IMR-90 (cell line): ENCODE data around the gene TNFSF13B. TPM values are rescaled to one million over a fixed set of nuclear protein-coding genes. Genes with fewer than 3 reads are reported as not detected.

Experiments used
- ATAC-seq: fragments of 200-7000 bp; cut with Tn5 transposase; 2 replicates; pipeline ENCODE4 v1.9.1; 2020; ENCODE audit warnings: low read depth, mild to moderate bottlenecking, moderate library complexity
- BruUV-seq: library from RNA; stranded (reverse); fragments of 400-500 nt; replicated peaks from 2 replicates; lab custom pipeline; 2021; lab: Mats Ljungman, UMichigan
- CTCF ChIA-PET: fragments of 300-600 bp; formaldehyde crosslinking; extraction: SDS; loops from one replicate; lab custom pipeline; 2021; ENCODE audit warnings: antibody characterized with exemption; lab: Yijun Ruan, JAX
- POLR2A ChIA-PET: fragments of 300-600 bp; sonication (Branson Sonifier 250); formaldehyde crosslinking; loops from one replicate; lab custom pipeline; 2022; ENCODE audit warnings: antibody characterized with exemption; ENCODE audit not compliant: unreplicated experiment; lab: Charles Lee
- DNase-seq: peaks from one replicate; pipeline ENCODE4 v3.0.0; 2013
- H2AFZ ChIP-seq: replicated peaks from 2 replicates; pipeline ENCODE3; 2013; ENCODE audit warnings: low read length, mild to moderate bottlenecking; ENCODE audit not compliant: poor library complexity
- H2AK5ac ChIP-seq: 2 replicates; pipeline ENCODE4 v1.6.1; 2013; ENCODE audit warnings: low read depth, low read length, inconsistent platforms
- H2AK9ac ChIP-seq: replicated peaks from 2 replicates; pipeline ENCODE3; 2013; ENCODE audit warnings: mild to moderate bottlenecking, low read depth, low read length, moderate library complexity; ENCODE audit not compliant: poor library complexity
- H2BK120ac ChIP-seq: 2 replicates; pipeline ENCODE4 v1.6.1; 2013; ENCODE audit warnings: low read depth, low read length, inconsistent platforms
- H2BK15ac ChIP-seq: 3 replicates; pipeline ENCODE4 v1.6.1; 2013; ENCODE audit warnings: low read depth, low read length, inconsistent platforms
- H2BK20ac ChIP-seq: 2 replicates; pipeline ENCODE4 v1.6.1; 2013; ENCODE audit warnings: low read depth, mild to moderate bottlenecking, inconsistent platforms, low read length, moderate library complexity
- H2BK5ac ChIP-seq: 2 replicates; pipeline ENCODE4 v1.6.1; 2013; ENCODE audit warnings: mild to moderate bottlenecking, low read depth, low read length, inconsistent platforms; ENCODE audit not compliant: poor library complexity, severe bottlenecking
- H3K14ac ChIP-seq: replicated peaks from 2 replicates; pipeline ENCODE4 v1.6.1; 2013; ENCODE audit warnings: low read depth, low read length, inconsistent platforms
- H3K18ac ChIP-seq: 2 replicates; pipeline ENCODE4 v1.6.1; 2013; ENCODE audit warnings: low read depth, low read length, control low read depth
- H3K23ac ChIP-seq: 2 replicates; pipeline ENCODE4 v1.6.1; 2013; ENCODE audit warnings: low read depth, low read length, inconsistent platforms
- H3K27ac ChIP-seq: 2 replicates; pipeline ENCODE4 v1.5.1; 2013; ENCODE audit warnings: mild to moderate bottlenecking, control low read depth, low read length; ENCODE audit not compliant: insufficient read depth
- H3K27me3 ChIP-seq: 2 replicates; pipeline ENCODE4 v1.6.1; 2013; ENCODE audit warnings: low read length; ENCODE audit not compliant: control insufficient read depth, insufficient read depth
- H3K36me3 ChIP-seq: 2 replicates; pipeline ENCODE4 v1.6.1; 2013; ENCODE audit warnings: low read length, mixed read lengths; ENCODE audit not compliant: control insufficient read depth, insufficient read depth
- H3K4ac ChIP-seq: 2 replicates; pipeline ENCODE4 v1.6.1; 2013; ENCODE audit warnings: low read depth, low read length, inconsistent platforms
- H3K4me1 ChIP-seq: 2 replicates; pipeline ENCODE4 v1.6.1; 2013; ENCODE audit warnings: low read length, mixed read lengths; ENCODE audit not compliant: control insufficient read depth, insufficient read depth
- H3K4me2 ChIP-seq: 2 replicates; pipeline ENCODE4 v1.6.1; 2013; ENCODE audit warnings: low read depth, mild to moderate bottlenecking, control low read depth, low read length, moderate library complexity
- H3K4me3 ChIP-seq: 2 replicates; pipeline ENCODE4 v1.5.1; 2013; ENCODE audit warnings: low read depth, mild to moderate bottlenecking, control low read depth, low read length, moderate library complexity; ENCODE audit not compliant: insufficient read depth
- H3K56ac ChIP-seq: 2 replicates; pipeline ENCODE4 v1.6.1; 2013; ENCODE audit warnings: low read length, inconsistent platforms; ENCODE audit not compliant: insufficient read depth; ENCODE audit errors: extremely low read depth
- H3K79me1 ChIP-seq, 2 experiments: 2 replicates each; pipeline ENCODE4 v1.6.1; 2013; ENCODE audit warnings: low read length in 2 of 2, inconsistent platforms in 1 of 2, low read depth in 1 of 2
- H3K9ac ChIP-seq: 2 replicates; pipeline ENCODE4 v1.6.1; 2013; ENCODE audit warnings: low read depth, low read length, control low read depth
- H3K9me1 ChIP-seq: 2 replicates; pipeline ENCODE4 v1.6.1; 2013; ENCODE audit warnings: low read length, inconsistent platforms; ENCODE audit not compliant: insufficient read depth
- H3K9me3 ChIP-seq: 2 replicates; pipeline ENCODE4 v1.6.1; 2013; ENCODE audit warnings: low read length; ENCODE audit not compliant: control insufficient read depth, insufficient read depth
- H4K20me1 ChIP-seq: 2 replicates; pipeline ENCODE4 v1.6.1; 2013; ENCODE audit warnings: low read length, inconsistent platforms; ENCODE audit not compliant: insufficient read depth
- H4K5ac ChIP-seq: 2 replicates; pipeline ENCODE4 v1.6.1; 2013; ENCODE audit warnings: mild to moderate bottlenecking, low read depth, low read length, control low read depth
- H4K8ac ChIP-seq, 2 experiments: 2 replicates each; pipeline ENCODE4 v1.6.1; 2013; ENCODE audit warnings: low read depth in 2 of 2, low read length in 2 of 2, control low read depth in 1 of 2, inconsistent platforms in 1 of 2
- H4K91ac ChIP-seq: 2 replicates; pipeline ENCODE4 v1.6.1; 2013; ENCODE audit warnings: low read depth, low read length, inconsistent platforms; ENCODE audit not compliant: insufficient read depth
- NFE2L2 ChIP-seq: fragments of 150-350 bp; IDR thresholded peaks from 2 replicates; pipeline ENCODE4 v1.6.1; 2016; ENCODE audit warnings: low read depth, mild to moderate bottlenecking, low read length
- WGBS, 2 experiments: methylation state at CpG; one replicate each; pipeline versions ENCODE4 v1.1.5 to v1.1.7; 2013; ENCODE audit warnings: missing lambda C conversion rate in 2 of 2; ENCODE audit not compliant: insufficient read length in 1 of 2; ENCODE audit errors: extremely low coverage in 2 of 2; 5-methylcytosine and 5-hydroxymethylcytosine counted together
- dilution Hi-C: fragments of 300-500 bp; cut with HindIII; formaldehyde crosslinking; loops from one replicate; pipeline ENCODE4 v1.14.3; 2018; ENCODE audit warnings: low sequenced_read_pairs; ENCODE audit not compliant: unreplicated experiment
- in situ Hi-C: fragments of 300-500 bp; cut with MboI; formaldehyde crosslinking; loops from 3 replicates; pipeline ENCODE4 v1.14.3; 2019; ENCODE audit warnings: low sequenced_read_pairs, inconsistent platforms, mixed read lengths
- intact Hi-C: fragments of 100-400 bp; cut with micrococcal nuclease; formaldehyde crosslinking; loops from 2 replicates; pipeline ENCODE4 v1.10.0; 2022
- polyA plus RNA-seq, 3 experiments: library from polyadenylated mRNA; depleted of rRNA; stranded (reverse); fragments of >200 nt; gene quantifications; 2 replicates each; pipeline ENCODE4 v1.2.3, GENCODE V29; 2012; ENCODE audit warnings: low replicate concordance in 1 of 3
- total RNA-seq: library from RNA; depleted of rRNA; stranded (reverse); fragments of >200 nt; gene quantifications from 2 replicates; pipeline ENCODE4 v1.2.3, GENCODE V29; 2012

TNFSF13B gene
- total and polyA plus RNA-seq, 2 of the 4 experiments (the other 2 are of a cell fraction) = 0.29 to 0.54 TPM

- H3K4me2 ChIP-seq = no peak overlapping the region; the same call in 1 of the 2 replicates
- H3K36me3 ChIP-seq = no peaks in the 10 kb centered on the region
- H3K4me1 ChIP-seq = peaks cover 10% of the 10 kb centered on the region
- H3K4ac ChIP-seq = no peak overlapping the region
- no peaks in the 10 kb centered on the region for H3K9me3 ChIP-seq
- no TSS peak for BruUV-seq
- no peak overlapping the region for H2BK15ac ChIP-seq
- H2BK20ac ChIP-seq = no peak overlapping the region
- H2AFZ ChIP-seq = no peak overlapping the region
- no peaks in the 10 kb centered on the region for H3K27me3 ChIP-seq
- no peak overlapping the region for H3K18ac ChIP-seq
- no peak overlapping the region for H3K14ac ChIP-seq
- no peak overlapping the region for H4K91ac ChIP-seq
- H4K8ac ChIP-seq = no peak overlapping the region
- ATAC-seq (peak; percentile 45), DNase-seq (no peak)
- no peak overlapping the region for H4K5ac ChIP-seq
- in situ Hi-C loops = no loop called here
- no peak overlapping the region for H3K23ac ChIP-seq
- dilution Hi-C loops = no loop called here
- WGBS, 2 experiments = no CpG with 5 or more reads among the region's 7 CpGs
- peaks cover 3% of the 10 kb centered on the region; the same call in 1 of the 2 replicates for H3K9me1 ChIP-seq
- CTCF ChIA-PET = no interaction called here
- H4K20me1 ChIP-seq = peaks cover 24% of the 10 kb centered on the region; the same call in 1 of the 2 replicates
- H3K56ac ChIP-seq = no peak overlapping the region
- no peak overlapping the region for H2AK9ac ChIP-seq
- no peak overlapping the region for H2AK5ac ChIP-seq
- H3K27ac ChIP-seq = no peak overlapping the region
- no peak overlapping the region for H3K4me3 ChIP-seq
- intact Hi-C loops = no loop called here
- no peak overlapping the region for H3K9ac ChIP-seq
- H2BK120ac ChIP-seq = no peak overlapping the region
- POLR2A ChIA-PET = no interaction called here
- no peak for TF ChIP-seq NFE2L2
- H2BK5ac ChIP-seq = no peak overlapping the region
- H3K79me1 ChIP-seq = peaks cover 23 to 48% of the 10 kb centered on the region in 2 experiments
Measured at GRCh38 chr13:108223687-108224503, 45.6 kb upstream of the TNFSF13B start.
